ENCODE results near the gene SGCG.
"Not testable (repeated sequence)": the region's sequence is repeated elsewhere in the genome, so short reads cannot be mapped to it uniquely, and the experiment has no call there.

SGCG gene

DNA sequence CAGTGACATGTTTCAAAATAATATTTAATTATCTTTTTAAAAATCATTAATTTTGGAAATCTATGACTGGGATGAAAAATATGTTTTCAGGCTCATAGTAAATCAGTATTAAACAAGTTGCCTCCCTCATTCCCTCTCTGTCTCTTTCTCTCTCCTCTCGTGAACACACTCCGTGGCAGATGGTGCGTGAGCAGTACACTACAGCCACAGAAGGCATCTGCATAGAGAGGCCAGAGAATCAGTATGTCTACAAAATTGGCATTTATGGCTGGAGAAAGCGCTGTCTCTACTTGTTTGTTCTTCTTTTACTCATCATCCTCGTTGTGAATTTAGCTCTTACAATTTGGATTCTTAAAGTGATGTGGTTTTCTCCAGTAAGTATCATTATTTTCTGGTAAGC is 22.7 kb downstream of the SGCG start:
- DNase-seq, result peak in 1 of 10 donors; percentile 10
- intact Hi-C loops (cut with DNase I), result no loop called here

DNA sequence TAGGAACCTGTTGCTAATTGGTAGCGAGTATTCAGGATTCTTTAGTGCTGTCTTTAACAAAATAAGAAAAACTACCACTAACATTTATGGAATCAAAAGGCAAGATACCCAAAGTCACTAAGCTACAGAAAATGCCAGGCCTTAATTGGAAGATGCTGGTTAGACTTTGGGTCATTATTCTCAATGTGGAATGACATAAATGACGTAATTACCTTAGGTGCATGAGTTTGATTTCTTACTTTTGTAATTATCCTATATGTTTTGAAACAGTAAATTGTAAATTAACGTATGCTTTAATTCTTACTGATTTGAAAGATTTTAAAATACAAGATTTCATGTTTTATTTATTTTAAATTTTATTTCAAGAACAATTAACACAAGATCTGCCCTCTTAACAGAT is 25.0 kb downstream of the SGCG start:
- intact Hi-C loops (cut with DNase I), result no loop called here
- DNase-seq, result no peak

DNA sequence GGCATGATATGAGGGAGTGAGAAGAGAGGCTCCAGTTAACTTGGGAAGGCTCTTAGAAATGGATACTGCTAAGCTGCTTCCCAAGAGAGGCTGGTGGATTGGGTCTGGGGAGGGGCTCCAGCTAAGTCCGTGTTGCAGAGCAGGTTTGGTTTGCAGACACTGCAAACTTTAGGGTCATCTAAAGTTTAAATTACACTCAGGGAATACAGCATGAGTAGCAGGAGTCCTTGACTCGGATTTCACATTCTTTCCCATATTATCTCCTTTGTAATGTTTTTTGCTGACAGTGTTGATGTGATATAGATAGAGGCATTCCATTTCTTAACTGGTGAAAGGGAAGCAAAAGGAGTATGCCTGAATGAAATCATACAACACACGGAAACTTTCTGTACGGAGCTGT is 31.9 kb downstream of the SGCG start:
- intact Hi-C loops (cut with DNase I), result no loop called here
- no peak for DNase-seq

- DNase-seq, result no peak
- intact Hi-C loops (cut with DNase I), result no loop called here
These were observed 50.5 kb downstream of the SGCG start for GRCh38 chr13:23231241-23231640.

DNA sequence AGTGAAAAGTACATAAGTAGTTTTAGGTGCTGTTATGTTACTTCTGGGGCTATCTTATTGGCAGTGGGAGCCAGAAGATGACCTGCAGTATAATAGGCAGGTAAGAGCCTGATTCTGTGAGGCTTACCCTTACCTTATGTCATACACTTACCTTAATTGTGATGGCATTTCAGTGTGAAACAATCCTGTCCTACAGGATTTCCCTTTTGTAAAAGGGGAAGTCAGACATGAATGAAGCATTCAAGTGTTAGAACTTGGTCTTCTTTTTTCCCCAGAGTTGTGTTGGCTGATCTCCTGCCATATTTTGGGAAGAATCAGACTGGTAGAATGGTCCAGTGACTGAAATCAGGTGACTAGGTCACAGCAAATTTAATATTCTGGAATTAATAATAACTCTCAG is 55.2 kb downstream of the SGCG start:
- intact Hi-C loops (cut with DNase I), result no loop called here
- DNase-seq, result no peak

DNA sequence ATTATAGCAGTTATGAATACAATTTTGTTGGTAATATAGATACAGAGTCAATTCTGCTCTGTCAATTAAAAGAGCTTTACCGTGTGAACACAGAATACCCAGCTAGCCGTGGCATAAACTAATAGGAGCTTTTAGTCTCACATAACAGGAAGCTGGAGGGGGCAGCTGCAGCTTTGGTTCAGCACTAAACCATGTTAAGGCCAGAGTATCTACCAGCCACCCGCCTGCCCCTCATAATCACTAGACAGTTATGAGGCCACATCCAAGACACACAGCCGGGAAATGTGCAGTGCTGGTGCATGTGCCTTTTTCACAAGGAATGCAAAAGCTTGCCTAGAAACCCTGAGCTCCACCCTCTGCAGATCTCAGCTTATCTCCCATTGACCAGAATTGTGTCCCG is 62.3 kb downstream of the SGCG start:
- DNase-seq, result no peak
- intact Hi-C loops (cut with DNase I), result no loop called here

DNA sequence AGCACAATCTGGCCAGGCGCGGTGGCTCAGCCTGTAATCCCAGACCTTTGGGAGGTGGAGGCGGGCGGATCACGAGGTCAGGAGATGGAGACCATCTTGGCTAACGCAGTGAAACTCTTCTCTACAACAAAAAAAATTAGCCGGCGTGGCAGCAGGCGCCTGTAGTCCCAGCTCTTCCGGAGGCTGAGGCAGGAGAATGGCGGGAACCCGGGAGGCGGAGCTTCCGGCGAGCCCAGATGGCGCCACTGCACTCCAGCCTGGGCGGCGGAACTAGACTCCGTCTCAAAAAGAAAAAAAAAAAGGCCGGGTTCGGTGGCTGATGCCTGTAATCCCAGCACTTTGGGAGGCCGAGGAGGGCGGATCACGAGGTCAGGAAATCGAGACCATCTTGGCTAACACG is 67.6 kb downstream of the SGCG start:
- DNase-seq, result peak in 1 of 10 donors; percentile 31
- intact Hi-C loops (cut with DNase I), result not testable (repeated sequence)

DNA sequence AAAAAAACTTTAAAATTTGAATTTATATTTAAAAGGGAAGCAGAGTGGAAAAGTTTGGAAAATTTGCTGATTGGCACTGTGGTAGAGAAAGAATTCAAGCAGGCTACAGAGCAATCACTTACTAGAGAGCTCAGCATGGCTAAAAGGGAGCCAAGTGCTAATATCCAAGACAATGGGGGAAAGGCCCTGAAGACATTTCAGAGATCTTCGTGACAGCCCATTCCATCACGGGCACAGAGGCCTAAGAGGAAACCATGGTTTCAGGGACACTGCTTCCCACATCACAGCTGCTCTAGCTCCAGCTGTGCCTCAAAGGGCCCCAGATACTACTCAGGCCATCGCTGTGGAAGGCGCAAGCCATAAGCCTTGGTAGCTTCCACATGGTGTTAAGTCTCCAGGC is 73.7 kb downstream of the SGCG start:
- no peak for DNase-seq
- intact Hi-C loops (cut with DNase I), result no loop called here

DNA sequence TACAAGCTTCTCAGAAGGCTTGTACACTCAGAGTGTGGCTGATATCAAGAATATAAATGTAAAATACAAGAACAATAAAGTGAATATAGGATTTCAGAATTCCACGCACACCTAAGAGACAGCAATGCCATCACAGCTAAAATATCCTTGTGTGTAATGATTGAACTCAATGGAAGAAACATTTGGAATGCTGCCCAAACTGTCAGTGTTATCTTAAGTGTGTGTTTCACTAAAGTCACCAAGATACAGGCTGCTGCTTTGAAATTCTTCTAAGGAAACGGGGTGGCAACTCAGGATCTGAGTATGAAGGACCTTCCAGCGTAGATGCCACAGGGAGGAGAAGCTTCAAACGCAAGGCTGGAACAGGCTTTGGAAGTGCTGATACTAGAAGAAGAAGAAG is 86.8 kb downstream of the SGCG start:
- intact Hi-C loops (cut with DNase I), result no loop called here
- DNase-seq, result no peak

DNA sequence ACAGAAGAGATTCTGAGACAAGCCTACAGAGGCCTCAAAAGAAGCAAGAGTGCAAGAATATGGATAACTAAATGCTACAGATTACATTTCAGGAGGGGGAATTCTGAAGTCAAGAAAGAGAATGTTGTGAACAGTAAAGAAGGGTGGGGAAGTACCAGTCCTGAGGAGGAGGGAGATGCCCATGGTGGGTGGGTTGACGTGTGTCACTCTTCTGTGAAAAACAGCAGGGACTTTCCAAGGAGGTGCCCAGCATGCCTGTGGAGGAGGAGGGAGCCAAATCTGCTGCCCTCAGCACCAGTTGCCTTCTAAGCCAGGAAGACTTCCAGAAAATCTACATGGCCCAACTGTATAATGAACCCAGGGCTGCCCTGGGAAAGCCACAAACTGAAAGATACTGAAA is 87.7 kb downstream of the SGCG start:
- no peak for DNase-seq
- intact Hi-C loops (cut with DNase I), result no loop called here

DNA sequence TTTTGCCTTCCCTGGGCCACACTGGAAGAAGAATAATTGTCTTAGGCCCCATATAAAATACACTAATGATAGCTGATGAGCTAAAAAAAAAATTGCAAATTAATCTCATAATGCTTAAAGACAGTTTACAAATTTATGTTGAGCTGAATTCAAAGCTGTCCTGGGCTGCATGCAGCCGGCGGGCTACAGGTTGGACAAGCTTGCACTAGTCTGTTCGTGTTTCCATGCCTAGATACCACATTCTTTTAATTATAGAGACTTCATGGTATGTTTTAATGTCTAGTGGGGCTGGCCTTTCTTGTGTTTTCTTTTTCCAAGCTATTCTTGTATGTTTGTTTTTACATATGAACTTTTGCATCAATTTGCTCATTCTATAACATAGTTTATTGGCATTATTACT is 90.6 kb downstream of the SGCG start:
- no peak for DNase-seq
- intact Hi-C loops (cut with DNase I), result no loop called here

DNA sequence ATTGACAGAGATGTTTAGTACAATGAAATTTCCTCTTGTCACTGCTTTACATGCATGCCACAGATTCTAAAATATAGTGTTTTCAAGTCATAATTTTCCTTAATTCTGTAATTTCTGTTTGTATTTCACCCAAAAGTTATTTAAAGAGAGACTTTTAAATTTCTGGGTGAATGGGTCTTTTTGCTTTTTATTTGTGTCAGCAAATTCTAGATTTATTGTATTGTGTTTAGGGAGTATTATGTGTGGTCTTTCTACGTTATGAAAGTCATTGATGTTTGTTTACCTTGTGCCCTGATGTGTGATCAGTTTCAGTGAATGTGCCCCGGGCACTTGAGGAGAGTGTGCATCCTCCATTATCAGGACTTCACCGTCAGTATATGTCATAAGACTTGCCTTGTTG is 92.7 kb downstream of the SGCG start:
- DNase-seq, result no peak
- intact Hi-C loops (cut with DNase I), result no loop called here

GRCh38 chr13:23279321-23279720 is 98.5 kb downstream of the SGCG start:
- intact Hi-C loops (cut with DNase I), result no loop called here
- DNase-seq, result no peak

GRCh38 chr13:23288564-23288963 is 107.8 kb downstream of the SGCG start:
- DNase-seq, result no peak

GRCh38 chr13:23288995-23289394 is 108.2 kb downstream of the SGCG start:
- intact Hi-C loops (cut with DNase I), result no loop called here
- no peak for DNase-seq

More at GRCh38 chr13:23288564-23288963, 107.8 kb downstream of the SGCG start:
- intact Hi-C loops (cut with DNase I), result no loop called here

DNA sequence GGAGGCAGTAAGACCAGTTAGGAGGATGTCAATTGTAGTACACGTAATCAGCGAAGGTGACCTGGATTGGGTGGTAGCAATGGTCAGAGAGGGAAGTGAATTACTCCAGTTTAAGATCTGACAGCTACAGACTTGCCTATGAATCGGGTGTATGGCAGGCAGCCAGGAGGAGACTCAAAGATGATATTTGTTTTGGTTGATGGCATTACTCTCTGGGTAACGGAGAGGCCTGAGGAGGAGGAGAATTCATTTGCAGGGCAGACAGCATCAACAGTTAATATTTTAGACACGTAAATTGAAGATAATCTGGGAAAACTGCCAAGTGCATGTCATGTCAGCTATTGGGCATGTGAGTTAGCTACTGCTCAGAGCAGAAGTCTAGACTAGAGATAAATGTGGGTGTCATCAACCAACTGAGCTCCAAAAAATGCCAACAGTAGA is 109.2 kb downstream of the SGCG start:
- peak in 1 of 10 donors; percentile 11 for DNase-seq
- intact Hi-C loops (cut with DNase I), result no loop called here

DNA sequence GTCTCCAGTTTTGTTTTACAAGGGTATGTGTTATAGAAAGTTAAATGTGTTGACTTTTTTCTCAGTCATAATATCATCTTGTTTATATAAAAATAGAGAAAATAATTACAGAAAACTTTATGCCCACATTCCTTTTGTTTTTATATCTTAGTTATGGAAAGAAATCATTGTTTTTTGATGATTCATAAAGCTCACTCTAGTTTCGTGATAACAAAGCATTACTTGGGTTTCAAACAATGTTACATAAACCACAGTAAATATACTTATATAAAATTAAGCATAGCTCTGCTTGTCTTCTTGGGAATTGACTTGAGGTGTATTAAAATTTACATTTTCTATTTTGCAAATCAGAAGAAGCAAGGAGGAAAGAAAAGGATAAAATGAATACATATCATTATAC is 111.8 kb downstream of the SGCG start:
- DNase-seq, result no peak
- intact Hi-C loops (cut with DNase I), result no loop called here

GRCh38 chr13:23314837-23315236 is 134.1 kb downstream of the SGCG start:
- intact Hi-C loops (cut with DNase I); DNase-seq: not testable (repeated sequence)

GRCh38 chr13:23319883-23320224 is 139.1 kb downstream of the SGCG start:
- no peak for DNase-seq
- intact Hi-C loops (cut with DNase I), result loop anchor here (1.0 kb wide), 1 partner anchor 519 kb away; no protein-coding TSS in a partner anchor

- intact Hi-C loops (cut with DNase I), result no loop called here
- no peak for DNase-seq
These were observed 140.3 kb downstream of the SGCG start for GRCh38 chr13:23320926-23321534.

- DNase-seq, result peak in 4 of 10 donors; percentile 41 to 86 (median 80)
- intact Hi-C loops (cut with DNase I), result no loop called here
These were observed 140.9 kb downstream of the SGCG start for GRCh38 chr13:23321535-23322241.

All from posterior cingulate gyrus (tissue), 11 donors.